GM11168 (cell line): ENCODE results near the gene KCNG2.

Experiments
- in situ Hi-C: fragments of 300-500 bp; cut with MboI; formaldehyde crosslinking; loops from one replicate; pipeline ENCODE4 v1.12.0; 2022; ENCODE audit warnings: low sequenced_read_pairs; ENCODE audit not compliant: unreplicated experiment

Gene KCNG2

GRCh38 chr18:79945118-79946042 lies 147.6 kb downstream of the KCNG2 start:
- in situ Hi-C loops = no loop called here

GRCh38 chr18:79947054-79947755 lies 149.5 kb downstream of the KCNG2 start:
- in situ Hi-C loops = no loop called here

- in situ Hi-C loops = no loop called here
These were observed 150.3 kb downstream of the KCNG2 start for GRCh38 chr18:79947881-79948610.

GRCh38 chr18:79948719-79949411 lies 151.1 kb downstream of the KCNG2 start:
- in situ Hi-C loops = no loop called here
